Vagina (tissue), 2 donors: ENCODE measurements around the gene MPLKIP. TPM values are rescaled to one million over a fixed set of nuclear protein-coding genes. Genes with fewer than 3 reads are reported as not detected.

Experiments used
- DNase-seq, 2 donors: peaks; one replicate each; pipeline ENCODE4 v3.0.0-alpha.2; 2017; ENCODE audit errors: extremely low spot score in 2 of 2
- H3K27ac ChIP-seq: fragments of 200-600 bp; sonication (generic); one replicate; pipeline ENCODE4 v1.5.1; 2019
- H3K27me3 ChIP-seq: fragments of 200-600 bp; sonication (generic); one replicate; pipeline ENCODE4 v1.5.1; 2019
- H3K36me3 ChIP-seq, 2 donors: fragments of 200-600 bp; sonication (generic); one replicate each; pipeline ENCODE4 v1.5.1; 2017 to 2019
- H3K4me1 ChIP-seq: fragments of 200-600 bp; sonication (generic); one replicate; pipeline ENCODE4 v1.5.1; 2019
- H3K4me3 ChIP-seq, 2 donors: fragments of 200-600 bp; sonication (generic); 1 replicate in 1 of 2; 2 replicates in 1 of 2; pipeline ENCODE4 v1.5.1; 2016 to 2019
- H3K9me3 ChIP-seq: fragments of 200-600 bp; sonication (generic); one replicate; pipeline ENCODE4 v1.5.1; 2019
- CTCF ChIP-seq, 3 experiments: fragments of 450-650 bp in 2 of 3; fragments of 200-600 bp in 1 of 3; sonication (generic) in 1 of 3; IDR thresholded peaks; one replicate each; pipeline ENCODE4 v1.5.1; 2017 to 2019; ENCODE audit warnings: antibody characterized with exemption in 3 of 3, mild to moderate bottlenecking in 2 of 3, moderate library complexity in 2 of 3
- POLR2A ChIP-seq, 2 donors: fragments of 450-650 bp; IDR thresholded peaks; one replicate each; pipeline ENCODE4 v1.6.1; 2017; ENCODE audit warnings: antibody characterized with exemption in 2 of 2, mild to moderate bottlenecking in 2 of 2, moderate library complexity in 2 of 2
- POLR2AphosphoS5 ChIP-seq, 2 donors: sonication (generic); formaldehyde crosslinking; IDR thresholded peaks; one replicate each; pipeline ENCODE4 v1.9.0; 2017; ENCODE audit warnings: antibody characterized with exemption in 2 of 2, mild to moderate bottlenecking in 2 of 2, low read depth in 1 of 2; ENCODE audit not compliant: insufficient read depth in 1 of 2
- intact Hi-C: fragments of 100-400 bp; cut with DNase I; formaldehyde crosslinking; loops from one replicate; pipeline ENCODE4 v1.15.1; 2023
- total RNA-seq: library from RNA; depleted of rRNA; stranded (reverse); fragments of >200 nt; gene quantifications from one replicate; pipeline ENCODE4 v1.2.3, GENCODE V29; 2016

MPLKIP gene
- total RNA-seq, 1 donor from 2014 or later, result 32.4 TPM

GRCh38 chr7:40101201-40101600, 33.2 kb downstream of the MPLKIP start:
- intact Hi-C loops, result no loop called here

DNA sequence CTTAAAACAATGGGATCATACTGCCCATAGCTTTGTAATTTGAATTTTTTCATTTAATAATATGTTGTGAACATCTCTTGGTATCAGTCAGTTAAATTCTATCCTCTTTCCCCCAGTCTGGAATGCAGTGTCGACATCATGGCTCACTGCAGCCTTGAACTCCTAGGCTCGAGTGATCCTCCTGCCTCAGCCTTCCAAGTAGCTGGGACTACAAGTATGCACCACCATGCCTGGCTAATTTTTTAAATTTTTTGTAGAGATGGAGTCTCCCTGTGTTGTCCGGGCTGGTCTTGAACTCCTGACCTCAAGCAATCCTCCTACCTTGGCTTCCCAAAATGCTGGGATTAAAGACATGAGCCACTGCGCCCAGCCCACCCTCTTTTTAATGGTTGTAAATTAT, 34.6 kb downstream of the MPLKIP start:
- intact Hi-C loops, result no loop called here
- H3K27ac ChIP-seq, result no peak overlapping the region

More at GRCh38 chr7:40101201-40101600, 33.2 kb downstream of the MPLKIP start:
- Histone ChIP-seq H3K9me3 (no peaks in the 10 kb centered on the region), H3K36me3 (peaks cover 0 to 10% of the 10 kb centered on the region in 2 donors), H3K27ac (no peak overlapping the region), H3K4me3 (no peak overlapping the region), H3K27me3 (no peaks in the 10 kb centered on the region), H3K4me1 (peaks cover 29% of the 10 kb centered on the region)
- TF ChIP-seq CTCF (IDR thresholded peaks at IDR 0.05) (no peak), POLR2AphosphoS5 (IDR thresholded peaks at IDR 0.05; ENCODE audit: insufficient read depth in 1 of 2, low read depth in 1 of 2) (no peak)
- DNase-seq, result no peak

GRCh38 chr7:40098810-40099209, 35.6 kb downstream of the MPLKIP start:
- no peak overlapping the region for H3K27ac ChIP-seq
- no peaks in the 10 kb centered on the region for H3K9me3 ChIP-seq
- TF ChIP-seq CTCF (IDR thresholded peaks at IDR 0.05) (no peak), POLR2A (IDR thresholded peaks at IDR 0.05) (no peak), POLR2AphosphoS5 (IDR thresholded peaks at IDR 0.05; ENCODE audit: insufficient read depth in 1 of 2, low read depth in 1 of 2) (no peak)
- H3K36me3 ChIP-seq, result peaks cover 0 to 28% of the 10 kb centered on the region in 2 donors
- no peaks in the 10 kb centered on the region for H3K27me3 ChIP-seq
- DNase-seq, result no peak
- no peak overlapping the region for H3K4me3 ChIP-seq
- intact Hi-C loops, result no loop called here
- peaks cover 29% of the 10 kb centered on the region for H3K4me1 ChIP-seq

More for the DNA sequence above, 34.6 kb downstream of the MPLKIP start:
- TF ChIP-seq POLR2AphosphoS5 (IDR thresholded peaks at IDR 0.05; ENCODE audit: insufficient read depth in 1 of 2, low read depth in 1 of 2) (no peak), CTCF (IDR thresholded peaks at IDR 0.05) (no peak), POLR2A (IDR thresholded peaks at IDR 0.05) (no peak)
- no peak overlapping the region for H3K4me3 ChIP-seq
- H3K4me1 ChIP-seq, result peaks cover 29% of the 10 kb centered on the region
- H3K36me3 ChIP-seq, result peaks cover 0 to 19% of the 10 kb centered on the region in 2 donors
- H3K27me3 ChIP-seq, result no peaks in the 10 kb centered on the region
- no peaks in the 10 kb centered on the region for H3K9me3 ChIP-seq
- no peak for DNase-seq

GRCh38 chr7:40097728-40098127, 36.7 kb downstream of the MPLKIP start:
- Histone ChIP-seq H3K27me3 (no peaks in the 10 kb centered on the region), H3K4me1 (peaks cover 29% of the 10 kb centered on the region), H3K27ac (no peak overlapping the region), H3K4me3 (no peak overlapping the region), H3K36me3 (peaks cover 0 to 38% of the 10 kb centered on the region in 2 donors), H3K9me3 (no peaks in the 10 kb centered on the region)
- intact Hi-C loops, result no loop called here
- DNase-seq, result no peak
- no peak for TF ChIP-seq POLR2A (IDR thresholded peaks at IDR 0.05)
- no peak for TF ChIP-seq CTCF (IDR thresholded peaks at IDR 0.05)
- TF ChIP-seq POLR2AphosphoS5 (IDR thresholded peaks at IDR 0.05; ENCODE audit: insufficient read depth in 1 of 2, low read depth in 1 of 2), result no peak

GRCh38 chr7:40095695-40096327, 38.6 kb downstream of the MPLKIP start:
- intact Hi-C loops, result no loop called here
- no peaks in the 10 kb centered on the region for H3K27me3 ChIP-seq
- H3K4me3 ChIP-seq, result no peak overlapping the region
- H3K36me3 ChIP-seq, result peaks cover 0 to 47% of the 10 kb centered on the region in 2 donors
- H3K27ac ChIP-seq, result no peak overlapping the region
- no peaks in the 10 kb centered on the region for H3K9me3 ChIP-seq
- no peak for DNase-seq
- H3K4me1 ChIP-seq, result peaks cover 29% of the 10 kb centered on the region
- TF ChIP-seq POLR2A (IDR thresholded peaks at IDR 0.05), result no peak
- no peak for TF ChIP-seq CTCF (IDR thresholded peaks at IDR 0.05)
- TF ChIP-seq POLR2AphosphoS5 (IDR thresholded peaks at IDR 0.05; ENCODE audit: insufficient read depth in 1 of 2, low read depth in 1 of 2), result no peak
